SW 1271 (cell line): ENCODE results near the gene PJA2.

ENCODE experiments used
- DNase-seq, 2 experiments: peaks; one replicate each; lab custom pipeline; 2025; lab: John Stamatoyannopoulos, UW

PJA2 gene

GRCh38 chr5:109408991-109409843 lies 557 bp downstream of the PJA2 start:
- DNase-seq: peak; percentile 37 to 85

GRCh38 chr5:109407913-109408312 lies 1.9 kb downstream of the PJA2 start:
- peak in 1 of 2 experiments; percentile 19 for DNase-seq

- no peak for DNase-seq
Observed at GRCh38 chr5:109406719-109407118, 3.1 kb downstream of the PJA2 start.

- no peak for DNase-seq
Observed at GRCh38 chr5:109404428-109404960, 5.3 kb downstream of the PJA2 start.

- no peak for DNase-seq
Observed at GRCh38 chr5:109403469-109403868, 6.3 kb downstream of the PJA2 start.

- no peak for DNase-seq
Observed at GRCh38 chr5:109399092-109399759, 10.5 kb downstream of the PJA2 start.

GRCh38 chr5:109396965-109397364 lies 12.8 kb downstream of the PJA2 start:
- DNase-seq: no peak

GRCh38 chr5:109394806-109395205 lies 15.0 kb downstream of the PJA2 start:
- no peak for DNase-seq

GRCh38 chr5:109390188-109390587 lies 19.6 kb downstream of the PJA2 start:
- DNase-seq: no peak

GRCh38 chr5:109388407-109388806 lies 21.4 kb downstream of the PJA2 start:
- no peak for DNase-seq

- DNase-seq: no peak
Observed at GRCh38 chr5:109387408-109387974, 22.3 kb downstream of the PJA2 start.

- no peak for DNase-seq
Observed at GRCh38 chr5:109378095-109378494, 31.7 kb downstream of the PJA2 start.

- DNase-seq: no peak
Observed at GRCh38 chr5:109374625-109375024, 35.1 kb downstream of the PJA2 start.

GRCh38 chr5:109373932-109374331 lies 35.8 kb downstream of the PJA2 start:
- no peak for DNase-seq

GRCh38 chr5:109370343-109370742 lies 39.4 kb downstream of the PJA2 start:
- DNase-seq: no peak

GRCh38 chr5:109365653-109366052 lies 44.1 kb downstream of the PJA2 start:
- no peak for DNase-seq

- no peak for DNase-seq
Observed at GRCh38 chr5:109364977-109365376, 44.8 kb downstream of the PJA2 start.

- DNase-seq: no peak
Observed at GRCh38 chr5:109359642-109360041, 50.1 kb downstream of the PJA2 start.

- DNase-seq: no peak
Observed at GRCh38 chr5:109357807-109358206, 52.0 kb downstream of the PJA2 start.

- no peak for DNase-seq
Observed at GRCh38 chr5:109354761-109355160, 55.0 kb downstream of the PJA2 start.

GRCh38 chr5:109351988-109352864 lies 57.5 kb downstream of the PJA2 start:
- DNase-seq: no peak
